Neural cell (in vitro differentiated cells): ENCODE results near the gene RUNX3. TPM values are rescaled to one million over a fixed set of nuclear protein-coding genes. Genes with fewer than 3 reads are reported as not detected.

Experiments
- H2AFZ ChIP-seq: fragments of 200-600, 300-800 bp; sonication (generic), shearing (Covaris generic); 2 replicates; pipeline ENCODE4 v1.6.0; 2014; ENCODE audit warnings: low read depth, mild to moderate bottlenecking, antibody characterized with exemption, low read length, moderate library complexity
- H3F3A ChIP-seq: fragments of 200-600 bp; shearing (Covaris generic); 2 replicates; pipeline ENCODE4 v1.6.1; 2016; ENCODE audit warnings: mild to moderate bottlenecking, moderate library complexity, mixed read lengths, antibody characterized with exemption, low read length; ENCODE audit not compliant: insufficient read depth, poor library complexity, severe bottlenecking
- H3K27ac ChIP-seq: fragments of 200-600, 300-800 bp; sonication (generic), shearing (Covaris generic); 2 replicates; pipeline ENCODE4 v1.5.1; 2014; ENCODE audit warnings: mild to moderate bottlenecking, low read length, moderate library complexity
- H3K27me3 ChIP-seq: fragments of 300-800, 200-600 bp; sonication (generic), shearing (Covaris generic); 2 replicates; pipeline ENCODE4 v1.6.0; 2014; ENCODE audit warnings: mild to moderate bottlenecking, low read depth, low read length, moderate library complexity; ENCODE audit not compliant: insufficient read depth
- H3K36me3 ChIP-seq: fragments of 300-800, 200-600 bp; sonication (generic), shearing (Covaris generic); 2 replicates; pipeline ENCODE4 v1.5.1; 2014; ENCODE audit warnings: mild to moderate bottlenecking, antibody characterized with exemption, low read length, moderate library complexity; ENCODE audit not compliant: insufficient read depth
- H3K4me2 ChIP-seq: fragments of 300-800, 200-600 bp; sonication (generic), shearing (Covaris generic); 2 replicates; pipeline ENCODE4 v1.6.0; 2014; ENCODE audit warnings: mild to moderate bottlenecking, low read length
- H3K4me3 ChIP-seq: fragments of 300-800, 200-600 bp; sonication (generic), shearing (Covaris generic); 2 replicates; pipeline ENCODE4 v1.5.1; 2014; ENCODE audit warnings: mild to moderate bottlenecking, low read length, moderate library complexity
- H3K79me2 ChIP-seq: fragments of 200-600 bp; shearing (Covaris generic); replicated peaks from 2 replicates; pipeline ENCODE4 v1.6.0; 2014; ENCODE audit warnings: mild to moderate bottlenecking, low read length, moderate library complexity; ENCODE audit not compliant: insufficient read depth
- H3K9ac ChIP-seq: fragments of 300-800, 200-600 bp; sonication (generic), shearing (Covaris generic); 2 replicates; pipeline ENCODE4 v1.6.1; 2016; ENCODE audit warnings: mild to moderate bottlenecking, low read length, mixed read lengths
- H3K9me2 ChIP-seq: fragments of 200-600 bp; shearing (Covaris generic); 2 replicates; pipeline ENCODE4 v1.6.1; 2016; ENCODE audit warnings: mild to moderate bottlenecking, low read length, mixed read lengths; ENCODE audit not compliant: insufficient read depth
- H3K9me3 ChIP-seq: fragments of 200-600, 300-800 bp; sonication (generic), shearing (Covaris generic); 2 replicates; pipeline ENCODE4 v1.6.1; 2016; ENCODE audit warnings: mild to moderate bottlenecking, mixed run types, low read length, moderate library complexity, mixed read lengths
- H4K20me1 ChIP-seq: fragments of 200-600 bp; shearing (Covaris generic); 2 replicates; pipeline ENCODE4 v1.6.1; 2016; ENCODE audit warnings: mild to moderate bottlenecking, mixed run types; ENCODE audit not compliant: insufficient read depth
- EP300 ChIP-seq: fragments of 450-650 bp; conservative IDR thresholded peaks from 2 replicates; pipeline ENCODE4 v1.6.1; 2014; ENCODE audit warnings: antibody characterized with exemption, mild to moderate bottlenecking, moderate library complexity; ENCODE audit not compliant: poor library complexity, severe bottlenecking
- EZH2 ChIP-seq: fragments of 200-600, 300-800 bp; shearing (Covaris generic), sonication (generic); IDR thresholded peaks from 2 replicates; pipeline ENCODE4 v1.6.1; 2014; ENCODE audit warnings: antibody characterized with exemption, low read length, borderline replicate concordance, mild to moderate bottlenecking; ENCODE audit not compliant: insufficient read depth, poor library complexity, severe bottlenecking
- MXI1 ChIP-seq: fragments of 450-650 bp; conservative IDR thresholded peaks from 2 replicates; pipeline ENCODE4 v1.6.1; 2014; ENCODE audit warnings: antibody characterized with exemption, mild to moderate bottlenecking; ENCODE audit not compliant: poor library complexity, severe bottlenecking
- POLR2AphosphoS5 ChIP-seq: IDR thresholded peaks from 2 replicates; pipeline ENCODE4 v1.6.1; 2012
- RAD21 ChIP-seq: fragments of 450-650 bp; conservative IDR thresholded peaks from 2 replicates; pipeline ENCODE4 v1.6.1; 2014; ENCODE audit warnings: antibody characterized with exemption, mild to moderate bottlenecking, moderate library complexity
- SMC3 ChIP-seq: fragments of 450-650 bp; conservative IDR thresholded peaks from 2 replicates; pipeline ENCODE4 v1.6.1; 2014; ENCODE audit warnings: antibody characterized with exemption, mild to moderate bottlenecking, moderate library complexity; ENCODE audit not compliant: poor library complexity
- TAF1 ChIP-seq: IDR thresholded peaks from 2 replicates; pipeline ENCODE4 v1.6.1; 2012; ENCODE audit warnings: low read depth
- polyA plus RNA-seq: library from polyadenylated mRNA; depleted of rRNA; stranded (reverse); fragments of >200 nt; gene quantifications from 2 replicates; pipeline ENCODE4 v1.2.3, GENCODE V29; 2014
- TF ChIP-seq, protein P1 (sequence below): fragments of 450-650 bp; IDR thresholded peaks from 2 replicates; pipeline ENCODE4 v1.5.1; 2014; ENCODE audit warnings: antibody characterized with exemption, mild to moderate bottlenecking, moderate library complexity; ENCODE audit not compliant: poor library complexity, severe bottlenecking
- TF ChIP-seq, protein P2 (sequence below): IDR thresholded peaks from 2 replicates; pipeline ENCODE4 v1.6.1; 2012; ENCODE audit warnings: borderline replicate concordance

RUNX3 gene
- polyA plus RNA-seq, 1 donor from 2014 or later, result not detected

DNA sequence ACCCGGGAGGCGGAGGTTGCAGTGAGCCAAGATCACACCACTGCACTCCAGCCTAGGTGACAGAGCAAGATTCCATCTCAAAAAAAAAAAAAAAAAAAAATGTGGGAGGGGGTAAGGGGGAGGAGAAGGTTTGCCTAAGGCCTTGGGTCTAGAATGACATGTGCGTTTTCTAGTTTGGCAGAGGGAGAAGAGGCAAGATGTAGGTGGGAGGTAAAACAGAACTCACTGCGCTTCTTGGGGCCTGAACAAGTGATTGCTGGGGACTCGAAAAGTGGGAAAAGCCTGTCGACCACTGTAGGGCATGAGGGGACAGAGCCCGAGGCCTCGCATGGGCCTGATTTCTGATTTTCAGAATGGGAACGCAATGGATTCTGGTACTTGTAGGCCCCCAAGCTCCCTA lies 19.9 kb downstream of the RUNX3 start:
- Histone ChIP-seq H3K9me3 (no peaks in the 10 kb centered on the region), H3K36me3 (no peaks in the 10 kb centered on the region), H3K4me2 (no peak overlapping the region), H2AFZ (no peak overlapping the region), H3K27me3 (no peaks in the 10 kb centered on the region), H3K4me3 (no peak overlapping the region), H4K20me1 (no peaks in the 10 kb centered on the region), H3K79me2 (no peaks in the 10 kb centered on the region), H3K9ac (no peak overlapping the region), H3K9me2 (no peaks in the 10 kb centered on the region), H3F3A (no peaks in the 10 kb centered on the region), H3K27ac (no peak overlapping the region)
- TF ChIP-seq RAD21 (no peak), MXI1 (no peak), SMC3 (no peak)

DNA sequence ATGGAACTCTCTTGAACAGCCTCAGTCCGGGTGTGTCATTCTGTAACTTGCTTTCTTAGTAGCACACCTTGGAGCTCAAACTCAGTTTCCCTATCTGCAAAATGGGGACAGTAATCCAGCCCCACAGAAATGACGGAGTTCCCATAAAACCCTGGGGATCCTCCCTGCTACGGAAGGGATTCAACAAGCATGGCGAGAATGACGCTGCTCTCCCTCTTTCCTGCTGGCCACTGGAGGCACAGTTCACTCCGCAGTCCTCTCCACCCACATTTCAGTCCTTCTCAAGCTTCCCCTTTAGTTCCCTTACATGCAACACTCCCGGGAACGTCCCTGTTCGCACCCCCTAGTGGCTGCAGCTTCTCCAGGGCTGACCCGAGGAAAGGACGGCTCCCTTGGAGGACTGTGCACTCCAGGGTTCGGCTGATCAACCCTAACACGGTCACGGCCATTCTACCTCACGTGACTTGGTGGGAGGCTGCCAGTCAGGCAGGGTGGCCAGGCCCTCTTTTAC lies 20.6 kb downstream of the RUNX3 start:
- Histone ChIP-seq H3K79me2 (no peaks in the 10 kb centered on the region), H3K9me3 (no peaks in the 10 kb centered on the region), H3F3A (no peaks in the 10 kb centered on the region), H4K20me1 (no peaks in the 10 kb centered on the region), H3K9me2 (no peaks in the 10 kb centered on the region), H3K4me2 (no peak overlapping the region), H3K9ac (no peak overlapping the region), H3K36me3 (no peaks in the 10 kb centered on the region), H2AFZ (no peak overlapping the region), H3K27me3 (no peaks in the 10 kb centered on the region), H3K4me3 (no peak overlapping the region), H3K27ac (no peak overlapping the region)
- TF ChIP-seq MXI1 (no peak), EZH2 (no peak), SMC3 (no peak), POLR2AphosphoS5 (no peak), EP300 (no peak), RAD21 (no peak), TAF1 (no peak)
- TF ChIP-seq, protein P1, sequence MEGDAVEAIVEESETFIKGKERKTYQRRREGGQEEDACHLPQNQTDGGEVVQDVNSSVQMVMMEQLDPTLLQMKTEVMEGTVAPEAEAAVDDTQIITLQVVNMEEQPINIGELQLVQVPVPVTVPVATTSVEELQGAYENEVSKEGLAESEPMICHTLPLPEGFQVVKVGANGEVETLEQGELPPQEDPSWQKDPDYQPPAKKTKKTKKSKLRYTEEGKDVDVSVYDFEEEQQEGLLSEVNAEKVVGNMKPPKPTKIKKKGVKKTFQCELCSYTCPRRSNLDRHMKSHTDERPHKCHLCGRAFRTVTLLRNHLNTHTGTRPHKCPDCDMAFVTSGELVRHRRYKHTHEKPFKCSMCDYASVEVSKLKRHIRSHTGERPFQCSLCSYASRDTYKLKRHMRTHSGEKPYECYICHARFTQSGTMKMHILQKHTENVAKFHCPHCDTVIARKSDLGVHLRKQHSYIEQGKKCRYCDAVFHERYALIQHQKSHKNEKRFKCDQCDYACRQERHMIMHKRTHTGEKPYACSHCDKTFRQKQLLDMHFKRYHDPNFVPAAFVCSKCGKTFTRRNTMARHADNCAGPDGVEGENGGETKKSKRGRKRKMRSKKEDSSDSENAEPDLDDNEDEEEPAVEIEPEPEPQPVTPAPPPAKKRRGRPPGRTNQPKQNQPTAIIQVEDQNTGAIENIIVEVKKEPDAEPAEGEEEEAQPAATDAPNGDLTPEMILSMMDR, result no peak
- TF ChIP-seq, protein P2, sequence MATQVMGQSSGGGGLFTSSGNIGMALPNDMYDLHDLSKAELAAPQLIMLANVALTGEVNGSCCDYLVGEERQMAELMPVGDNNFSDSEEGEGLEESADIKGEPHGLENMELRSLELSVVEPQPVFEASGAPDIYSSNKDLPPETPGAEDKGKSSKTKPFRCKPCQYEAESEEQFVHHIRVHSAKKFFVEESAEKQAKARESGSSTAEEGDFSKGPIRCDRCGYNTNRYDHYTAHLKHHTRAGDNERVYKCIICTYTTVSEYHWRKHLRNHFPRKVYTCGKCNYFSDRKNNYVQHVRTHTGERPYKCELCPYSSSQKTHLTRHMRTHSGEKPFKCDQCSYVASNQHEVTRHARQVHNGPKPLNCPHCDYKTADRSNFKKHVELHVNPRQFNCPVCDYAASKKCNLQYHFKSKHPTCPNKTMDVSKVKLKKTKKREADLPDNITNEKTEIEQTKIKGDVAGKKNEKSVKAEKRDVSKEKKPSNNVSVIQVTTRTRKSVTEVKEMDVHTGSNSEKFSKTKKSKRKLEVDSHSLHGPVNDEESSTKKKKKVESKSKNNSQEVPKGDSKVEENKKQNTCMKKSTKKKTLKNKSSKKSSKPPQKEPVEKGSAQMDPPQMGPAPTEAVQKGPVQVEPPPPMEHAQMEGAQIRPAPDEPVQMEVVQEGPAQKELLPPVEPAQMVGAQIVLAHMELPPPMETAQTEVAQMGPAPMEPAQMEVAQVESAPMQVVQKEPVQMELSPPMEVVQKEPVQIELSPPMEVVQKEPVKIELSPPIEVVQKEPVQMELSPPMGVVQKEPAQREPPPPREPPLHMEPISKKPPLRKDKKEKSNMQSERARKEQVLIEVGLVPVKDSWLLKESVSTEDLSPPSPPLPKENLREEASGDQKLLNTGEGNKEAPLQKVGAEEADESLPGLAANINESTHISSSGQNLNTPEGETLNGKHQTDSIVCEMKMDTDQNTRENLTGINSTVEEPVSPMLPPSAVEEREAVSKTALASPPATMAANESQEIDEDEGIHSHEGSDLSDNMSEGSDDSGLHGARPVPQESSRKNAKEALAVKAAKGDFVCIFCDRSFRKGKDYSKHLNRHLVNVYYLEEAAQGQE, result no peak
